HEK293 (cell line): ENCODE results near the gene JUP.

Experiments
- CTCF ChIA-PET: fragments of 350-600 bp; formaldehyde crosslinking; extraction: SDS; loops from one replicate; lab custom pipeline; 2021; ENCODE audit warnings: antibody characterized with exemption; lab: Yijun Ruan, JAX
- POLR2A ChIA-PET: fragments of 300-600 bp; formaldehyde crosslinking; extraction: SDS; loops from one replicate; lab custom pipeline; 2020; ENCODE audit warnings: antibody characterized with exemption, inconsistent platforms; lab: Yijun Ruan, JAX
- H3K27ac ChIP-seq: fragments of 200-500 bp; sonication (Bioruptor generic); 2 replicates; pipeline ENCODE4 v1.5.1; 2014; ENCODE audit warnings: low read depth, low read length, control low read depth, inconsistent platforms; ENCODE audit errors: extremely low read depth
- H3K36me3 ChIP-seq, 2 experiments: fragments of 200-500 bp in 1 of 2; sonication (Bioruptor generic) in 1 of 2; 1 replicate in 1 of 2; 2 replicates in 1 of 2; pipeline ENCODE4 v1.5.1; 2014 to 2017; ENCODE audit warnings: inconsistent platforms in 2 of 2, low read length in 2 of 2; ENCODE audit not compliant: control insufficient read depth in 2 of 2, insufficient read depth in 1 of 2
- H3K4me1 ChIP-seq: fragments of 200-500 bp; sonication (Bioruptor generic); 2 replicates; pipeline ENCODE4 v1.5.1; 2014; ENCODE audit warnings: mild to moderate bottlenecking, low read length, inconsistent platforms; ENCODE audit not compliant: control insufficient read depth, insufficient read depth
- H3K4me3 ChIP-seq: 2 replicates; pipeline ENCODE4 v1.5.1; 2011; ENCODE audit warnings: low read depth, mild to moderate bottlenecking, control low read depth, low read length, moderate library complexity
- H3K9me3 ChIP-seq: fragments of 200-500 bp; sonication (Bioruptor generic); 2 replicates; pipeline ENCODE4 v1.5.1; 2014; ENCODE audit warnings: low read depth, low read length, inconsistent platforms; ENCODE audit not compliant: control insufficient read depth, insufficient read depth
- BCL11B ChIP-seq: fragments of 450-650 bp; formaldehyde crosslinking; IDR thresholded peaks from 2 replicates; pipeline ENCODE4 v1.5.1; 2016; ENCODE audit warnings: low read depth, missing biosample characterization, missing genetic modification characterization
- GLI4 ChIP-seq: fragments of 450-650 bp; formaldehyde crosslinking; IDR thresholded peaks from 2 replicates; pipeline ENCODE4 v1.5.1; 2016; ENCODE audit warnings: missing biosample characterization, missing genetic modification characterization
- GLIS2 ChIP-seq: fragments of 450-650 bp; formaldehyde crosslinking; IDR thresholded peaks from 2 replicates; pipeline ENCODE4 v1.5.1; 2016; ENCODE audit warnings: missing biosample characterization, missing genetic modification characterization
- KLF8 ChIP-seq: fragments of 450-650 bp; formaldehyde crosslinking; IDR thresholded peaks from 2 replicates; pipeline ENCODE4 v1.5.1; 2016; ENCODE audit warnings: missing biosample characterization, missing genetic modification characterization
- PRDM10 ChIP-seq: fragments of 450-650 bp; formaldehyde crosslinking; IDR thresholded peaks from 2 replicates; pipeline ENCODE4 v1.5.1; 2016; ENCODE audit warnings: missing biosample characterization, missing genetic modification characterization
- ZBTB10 ChIP-seq: fragments of 450-650 bp; formaldehyde crosslinking; IDR thresholded peaks from 2 replicates; pipeline ENCODE4 v1.5.1; 2016; ENCODE audit warnings: missing biosample characterization, missing genetic modification characterization
- ZBTB20 ChIP-seq: fragments of 450-650 bp; formaldehyde crosslinking; IDR thresholded peaks from 2 replicates; pipeline ENCODE4 v1.5.1; 2016; ENCODE audit warnings: missing biosample characterization, missing genetic modification characterization
- ZNF223 ChIP-seq: fragments of 450-650 bp; formaldehyde crosslinking; IDR thresholded peaks from 2 replicates; pipeline ENCODE4 v1.5.1; 2016; ENCODE audit warnings: missing biosample characterization, missing genetic modification characterization
- ZNF248 ChIP-seq: fragments of 450-650 bp; formaldehyde crosslinking; IDR thresholded peaks from 2 replicates; pipeline ENCODE4 v1.5.1; 2017; ENCODE audit warnings: missing biosample characterization, missing genetic modification characterization
- ZNF274 ChIP-seq, 2 experiments: fragments of 200-500 bp in 1 of 2; fragments of 450-650 bp in 1 of 2; sonication (Bioruptor generic) in 1 of 2; formaldehyde crosslinking in 1 of 2; IDR thresholded peaks; 2 replicates each; pipeline versions ENCODE4 v1.5.1 to v1.6.1; 2014 to 2016; ENCODE audit warnings: borderline replicate concordance in 1 of 2, inconsistent platforms in 1 of 2, low read length in 1 of 2, missing biosample characterization in 1 of 2, missing genetic modification characterization in 1 of 2
- ZNF335 ChIP-seq: fragments of 450-650 bp; formaldehyde crosslinking; conservative IDR thresholded peaks from 2 replicates; pipeline ENCODE4 v1.5.1; 2016; ENCODE audit warnings: missing biosample characterization, missing genetic modification characterization
- ZNF510 ChIP-seq: fragments of 450-650 bp; formaldehyde crosslinking; IDR thresholded peaks from 2 replicates; pipeline ENCODE4 v1.5.1; 2018; ENCODE audit warnings: mild to moderate bottlenecking, missing genetic modification characterization, missing biosample characterization; ENCODE audit not compliant: insufficient replicate concordance
- ZNF549 ChIP-seq: fragments of 450-650 bp; IDR thresholded peaks from 2 replicates; pipeline ENCODE4 v1.5.1; 2018; ENCODE audit warnings: missing biosample characterization, missing genetic modification characterization, mild to moderate bottlenecking, inconsistent platforms, moderate library complexity
- ZNF660 ChIP-seq: fragments of 450-650 bp; IDR thresholded peaks from 2 replicates; pipeline ENCODE4 v1.5.1; 2018; ENCODE audit warnings: missing biosample characterization, mild to moderate bottlenecking, missing genetic modification characterization
- ZNF670 ChIP-seq: fragments of 450-650 bp; formaldehyde crosslinking; IDR thresholded peaks from 2 replicates; pipeline ENCODE4 v1.5.1; 2016; ENCODE audit warnings: missing biosample characterization, missing genetic modification characterization, low read depth
- ZNF747 ChIP-seq: fragments of 450-650 bp; formaldehyde crosslinking; IDR thresholded peaks from 2 replicates; pipeline ENCODE4 v1.5.1; 2016; ENCODE audit warnings: missing biosample characterization, missing genetic modification characterization
- TF ChIP-seq, protein P1 (sequence below): fragments of 450-650 bp; formaldehyde crosslinking; IDR thresholded peaks from 2 replicates; pipeline ENCODE4 v1.5.1; 2016; ENCODE audit warnings: missing biosample characterization, missing genetic modification characterization
- TF ChIP-seq, protein P2 (sequence below): fragments of 450-650 bp; formaldehyde crosslinking; IDR thresholded peaks from 2 replicates; pipeline ENCODE4 v1.5.1; 2016; ENCODE audit warnings: missing biosample characterization, missing genetic modification characterization

Gene JUP

DNA sequence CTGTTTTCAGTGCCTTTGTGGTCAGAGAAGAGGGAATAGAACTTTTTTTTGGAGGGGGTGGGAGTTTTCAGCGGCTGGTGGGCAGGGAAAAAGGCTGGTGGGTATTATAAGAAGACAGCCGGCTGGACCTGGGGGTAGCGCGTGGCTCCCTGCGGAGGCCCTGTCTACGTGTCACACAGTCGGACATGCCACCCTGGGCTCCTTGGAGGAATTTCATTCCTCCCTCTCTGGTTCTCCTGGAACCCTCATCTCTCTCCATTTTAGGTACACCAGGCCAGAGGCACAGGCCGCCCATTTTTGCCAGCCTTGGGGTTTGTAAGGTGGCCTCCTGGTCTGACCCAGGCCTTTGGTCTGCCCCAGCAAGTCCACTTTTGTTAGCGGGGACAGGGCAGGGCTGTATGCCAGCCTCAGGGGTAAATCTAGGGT is 27.2 kb upstream of the JUP start:
- ChIA-PET CTCF (interaction anchor here (0.6 to 4.6 kb wide), 3 partner anchors 12 to 1562 kb away, joined by 3 to 45 read pairs (median 5); no protein-coding TSS in a partner anchor), POLR2A (interaction anchor here (1.0 to 3.5 kb wide), 7 partner anchors 9 to 124 kb away, joined by 4 to 37 read pairs (median 23); partner anchors contain the start of genes HAP1, JUP and NT5C3B)
- TF ChIP-seq PRDM10 (tag by site-specific recombination): peak; percentile 21; the same call in 1 of the 2 replicates
- no peak for TF ChIP-seq ZNF274 (IDR thresholded peaks at IDR 0.05; ENCODE audit: low read length)
- TF ChIP-seq ZNF274 (tag by site-specific recombination; IDR thresholded peaks at IDR 0.05; ENCODE audit: borderline replicate concordance): no peak
- TF ChIP-seq GLIS2 (tag by site-specific recombination): peak; percentile 38
- peaks cover 0 to 38% of the 10 kb centered on the region in 2 experiments; a peak in 2 of 3 replicates for H3K36me3 ChIP-seq
- H3K4me3 ChIP-seq: peak overlapping the region; percentile 73
- peak overlapping the region; percentile 89 for H3K27ac ChIP-seq
- no peaks in the 10 kb centered on the region for H3K9me3 ChIP-seq
- 0 out of 2 replicates have a peak, but pooled peaks cover 8% of the 10 kb centered on the region for H3K4me1 ChIP-seq

- H3K36me3 ChIP-seq: peaks cover 3 to 38% of the 10 kb centered on the region in 2 experiments; a peak in 2 of 3 replicates
- H3K9me3 ChIP-seq: no peaks in the 10 kb centered on the region
- peak overlapping the region; percentile 73 for H3K4me3 ChIP-seq
- H3K4me1 ChIP-seq: 0 out of 2 replicates have a peak, but pooled peaks cover 8% of the 10 kb centered on the region
- POLR2A ChIA-PET: interaction anchor here (0.9 to 3.5 kb wide), 10 partner anchors 10 to 204 kb away, joined by 3 to 37 read pairs (median 16); partner anchors contain the start of genes DNAJC7, EIF1, JUP and KLHL11
- CTCF ChIA-PET: interaction anchor here (0.5 to 4.6 kb wide), 3 partner anchors 12 to 1562 kb away, joined by 3 to 45 read pairs (median 3); no protein-coding TSS in a partner anchor
- H3K27ac ChIP-seq: peak overlapping the region; percentile 89
- peak; percentile 6; the same call in 1 of the 2 replicates for TF ChIP-seq PRDM10 (tag by site-specific recombination)
- no peak; the same call in 1 of the 2 replicates for TF ChIP-seq ZNF223 (tag by site-specific recombination)
- TF ChIP-seq ZNF335 (tag by site-specific recombination): peak; percentile 2
- TF ChIP-seq GLI4 (tag by site-specific recombination): no peak
- TF ChIP-seq ZBTB20: peak; percentile 60; the same call in 1 of the 2 replicates
- TF ChIP-seq, protein P1, sequence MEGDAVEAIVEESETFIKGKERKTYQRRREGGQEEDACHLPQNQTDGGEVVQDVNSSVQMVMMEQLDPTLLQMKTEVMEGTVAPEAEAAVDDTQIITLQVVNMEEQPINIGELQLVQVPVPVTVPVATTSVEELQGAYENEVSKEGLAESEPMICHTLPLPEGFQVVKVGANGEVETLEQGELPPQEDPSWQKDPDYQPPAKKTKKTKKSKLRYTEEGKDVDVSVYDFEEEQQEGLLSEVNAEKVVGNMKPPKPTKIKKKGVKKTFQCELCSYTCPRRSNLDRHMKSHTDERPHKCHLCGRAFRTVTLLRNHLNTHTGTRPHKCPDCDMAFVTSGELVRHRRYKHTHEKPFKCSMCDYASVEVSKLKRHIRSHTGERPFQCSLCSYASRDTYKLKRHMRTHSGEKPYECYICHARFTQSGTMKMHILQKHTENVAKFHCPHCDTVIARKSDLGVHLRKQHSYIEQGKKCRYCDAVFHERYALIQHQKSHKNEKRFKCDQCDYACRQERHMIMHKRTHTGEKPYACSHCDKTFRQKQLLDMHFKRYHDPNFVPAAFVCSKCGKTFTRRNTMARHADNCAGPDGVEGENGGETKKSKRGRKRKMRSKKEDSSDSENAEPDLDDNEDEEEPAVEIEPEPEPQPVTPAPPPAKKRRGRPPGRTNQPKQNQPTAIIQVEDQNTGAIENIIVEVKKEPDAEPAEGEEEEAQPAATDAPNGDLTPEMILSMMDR: no peak
- TF ChIP-seq, protein P2, sequence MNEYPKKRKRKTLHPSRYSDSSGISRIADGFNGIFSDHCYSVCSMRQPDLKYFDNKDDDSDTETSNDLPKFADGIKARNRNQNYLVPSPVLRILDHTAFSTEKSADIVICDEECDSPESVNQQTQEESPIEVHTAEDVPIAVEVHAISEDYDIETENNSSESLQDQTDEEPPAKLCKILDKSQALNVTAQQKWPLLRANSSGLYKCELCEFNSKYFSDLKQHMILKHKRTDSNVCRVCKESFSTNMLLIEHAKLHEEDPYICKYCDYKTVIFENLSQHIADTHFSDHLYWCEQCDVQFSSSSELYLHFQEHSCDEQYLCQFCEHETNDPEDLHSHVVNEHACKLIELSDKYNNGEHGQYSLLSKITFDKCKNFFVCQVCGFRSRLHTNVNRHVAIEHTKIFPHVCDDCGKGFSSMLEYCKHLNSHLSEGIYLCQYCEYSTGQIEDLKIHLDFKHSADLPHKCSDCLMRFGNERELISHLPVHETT: no peak
- 0 out of 2 replicates have a peak, but pooled peaks have one; percentile 65 for TF ChIP-seq ZBTB10 (tag by site-specific recombination)
- TF ChIP-seq KLF8 (tag by site-specific recombination): no peak
- TF ChIP-seq ZNF248: no peak
- TF ChIP-seq ZNF549 (tag by site-specific recombination): no peak
- TF ChIP-seq ZNF670 (tag by site-specific recombination): no peak
- no peak for TF ChIP-seq ZNF747 (tag by site-specific recombination)
- no peak for TF ChIP-seq ZNF510 (tag by site-specific recombination)
- no peak for TF ChIP-seq ZNF660 (tag by site-specific recombination)
- TF ChIP-seq BCL11B (tag by site-specific recombination): no peak
These were observed 26.7 kb upstream of the JUP start for GRCh38 chr17:41813152-41813680.
